Measurements from ENCODE around the gene SH3GLB2. TPM values are rescaled to one million over a fixed set of nuclear protein-coding genes. Genes with fewer than 3 reads are reported as not detected.

Gene SH3GLB2
- total and polyA plus RNA-seq, 2 of the 8 experiments (the other 6 are each of a cell fraction or from before 2014, with no cell fraction given) = 52.7 to 79.9 TPM

DNA sequence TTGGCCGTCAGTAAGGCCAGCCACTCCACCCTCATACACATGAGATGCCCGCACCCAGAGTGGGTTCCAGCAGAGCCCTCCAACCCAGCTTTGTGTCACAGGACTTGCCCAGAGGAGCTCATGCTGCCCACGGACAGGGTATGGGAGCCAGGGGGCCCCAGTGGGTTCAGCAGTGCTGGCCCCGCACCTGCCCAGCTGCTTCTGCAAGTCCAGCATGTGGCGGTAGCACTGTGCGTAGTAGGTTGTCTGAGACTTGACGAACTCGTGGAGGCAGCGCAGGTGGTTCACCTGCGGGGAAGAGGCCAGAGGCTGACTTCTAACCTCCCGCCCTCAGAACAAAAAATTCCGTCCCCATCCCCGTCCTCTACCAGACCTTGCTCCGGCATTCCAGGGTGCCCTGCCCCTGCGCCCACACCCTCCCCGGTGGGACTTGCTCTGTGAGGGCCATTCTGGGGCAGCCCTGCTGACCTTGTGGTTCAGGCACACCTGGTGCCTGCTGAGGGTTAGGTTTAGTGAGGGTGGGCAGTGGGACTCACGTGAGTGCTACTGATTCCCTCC is 18.5 kb downstream of the SH3GLB2 start:
- Histone ChIP-seq H3K4me1 (replicated peaks in 1 of 4; ENCODE audit: control insufficient read depth in 3 of 4, insufficient read depth in 4 of 4, low read length in 3 of 4) (no peaks in the 10 kb centered on the region), H4K20me1 (replicated peaks in 1 of 2; ENCODE audit: control insufficient read depth in 1 of 2, insufficient read depth in 2 of 2, low read length in 2 of 2) (peaks cover 4 to 22% of the 10 kb centered on the region in 2 experiments), H3K27me3 (replicated peaks in 1 of 4; ENCODE audit: control insufficient read depth in 3 of 4, extremely low read depth in 1 of 4, insufficient read depth in 3 of 4, low read length in 3 of 4) (no peaks in the 10 kb centered on the region), H2BK120ac (replicated peaks; ENCODE audit: low read depth, low read length) (no peak overlapping the region), H4K91ac (replicated peaks; ENCODE audit: insufficient read length, low read length) (no peak overlapping the region), H2BK12ac (ENCODE audit: low read depth, low read length) (no peak overlapping the region), H4K5ac (ENCODE audit: insufficient read length, low read depth, low read length) (no peak overlapping the region), H3K9me3 (ENCODE audit: insufficient read depth in 2 of 2, low read depth in 1 of 2, low read length in 1 of 2) (no peaks in the 10 kb centered on the region), H3K56ac (replicated peaks; ENCODE audit: insufficient read length, low read depth, low read length) (no peak overlapping the region), H2BK5ac (ENCODE audit: low read depth, low read length) (no peak overlapping the region), H3K14ac (ENCODE audit: insufficient read length) (no peak overlapping the region), H3K18ac (ENCODE audit: extremely low read depth, low read length) (no peak overlapping the region), H3K36me3 (ENCODE audit: control insufficient read depth in 2 of 4, insufficient read depth in 4 of 4, low read length in 3 of 4) (peaks cover 16 to 64% (median 40%) of the 10 kb centered on the region in 4 experiments), H2BK15ac (ENCODE audit: low read length) (no peak overlapping the region), H3K23ac (ENCODE audit: insufficient read length) (no peak overlapping the region), H3K4ac (replicated peaks; ENCODE audit: insufficient read length, low read depth, low read length) (no peak overlapping the region), H3K4me2 (ENCODE audit: insufficient read depth in 1 of 2, low read depth in 2 of 2, low read length in 2 of 2) (no peak overlapping the region), H3K23me2 (ENCODE audit: low read depth, low read length) (0 out of 2 replicates have a peak, but pooled peaks cover 1% of the 10 kb centered on the region), H3K79me2 (ENCODE audit: control insufficient read depth in 1 of 2, insufficient read depth in 2 of 2, low read length in 2 of 2) (no peaks in the 10 kb centered on the region), H3K4me3 (ENCODE audit: extremely low read depth in 1 of 4, insufficient read depth in 2 of 4, low read depth in 3 of 4, low read length in 4 of 4) (no peak overlapping the region), H2AK5ac (ENCODE audit: low read depth, low read length) (no peak overlapping the region), H3K79me1 (ENCODE audit: low read depth, low read length) (peaks cover 2% of the 10 kb centered on the region), H3K27ac (ENCODE audit: low read depth, low read length) (no peak overlapping the region; the same call in 1 of the 2 replicates), H3K9ac (replicated peaks in 1 of 4; ENCODE audit: extremely low read depth in 1 of 4, low read depth in 3 of 4, low read length in 3 of 4) (no peak overlapping the region), H4K8ac (ENCODE audit: extremely low read depth, insufficient read depth, low read length) (no peak overlapping the region), H2BK20ac (ENCODE audit: low read length) (no peak overlapping the region), H2AFZ (ENCODE audit: low read length) (no peak overlapping the region)
- FAIRE-seq (no peak), DNase-seq (ENCODE audit: low read depth in 1 of 2, low spot score in 2 of 2) (no peak)
- 94% methylated on average over 17 of the region's 17 CpGs; no CpG with 5 or more reads in 1 of the 2 experiments for WGBS, 2 experiments (ENCODE audit: extremely low coverage in 1 of 2, insufficient coverage in 1 of 2, insufficient read length in 1 of 2, insufficient replicate concordance in 2 of 2, low coverage in 1 of 2, low lambda C conversion rate in 2 of 2, missing lambda C conversion rate in 1 of 2)
- ChIA-PET POLR2A (ENCODE audit: partially characterized antibody) (interaction anchor here (0.7 to 3.0 kb wide), 5 partner anchors 8 to 379 kb away, joined by 3 to 11 read pairs (median 9); no protein-coding TSS in a partner anchor), CTCF (ENCODE audit: partially characterized antibody) (interaction anchor here (0.9 to 7.8 kb wide), 6 partner anchors 9 to 26 kb away, joined by 3 to 89 read pairs (median 6); partner anchors contain the start of gene SH3GLB2)
- TF ChIP-seq KDM4A (IDR thresholded peaks at IDR 0.05; ENCODE audit: low read depth, low read length, severe bottlenecking) (no peak), ZNF274 (IDR thresholded peaks at IDR 0.05; ENCODE audit: borderline replicate concordance, extremely low read depth, low read length) (no peak), GTF2F1 (IDR thresholded peaks at IDR 0.05; ENCODE audit: borderline replicate concordance, low read depth, low read length) (no peak), SIN3A (conservative IDR thresholded peaks at IDR 0.05 in 1 of 2, IDR thresholded peaks at IDR 0.05 in 1 of 2; ENCODE audit: low read depth in 1 of 2, low read length in 2 of 2) (no peak), BRCA1 (IDR thresholded peaks at IDR 0.05; ENCODE audit: low read depth, low read length) (no peak), SP1 (IDR thresholded peaks at IDR 0.05; ENCODE audit: low read depth, low read length) (no peak), FOSL1 (IDR thresholded peaks at IDR 0.05; ENCODE audit: insufficient read depth, low read depth, low read length) (no peak), CBX8 (IDR thresholded peaks at IDR 0.05; ENCODE audit: borderline replicate concordance, low read depth, low read length) (no peak), POU5F1 (IDR thresholded peaks at IDR 0.05; ENCODE audit: low read depth, low read length) (no peak), SUZ12 (IDR thresholded peaks at IDR 0.05; ENCODE audit: low read length) (no peak), EZH2 (IDR thresholded peaks at IDR 0.05; ENCODE audit: low read depth, low read length, severe bottlenecking) (no peak), NRF1 (IDR thresholded peaks at IDR 0.05; ENCODE audit: low read depth, low read length) (no peak), RAD21 (IDR thresholded peaks at IDR 0.05 in 1 of 2, conservative IDR thresholded peaks at IDR 0.05 in 1 of 2; ENCODE audit: low read depth in 2 of 2, low read length in 2 of 2) (no peak)
